Loucy (cell line): ENCODE results near the gene RNF149.
A peak's percentile ranks its signal among the peaks of the same experiment; 100 is the strongest.

Experiments
- H2AFZ ChIP-seq: fragments of 200-600 bp; sonication (generic); 2 replicates; pipeline ENCODE4 v1.6.0; 2016; ENCODE audit warnings: antibody characterized with exemption, mild to moderate bottlenecking, low read length, moderate library complexity
- H3F3A ChIP-seq: fragments of 200-600 bp; 2 replicates; pipeline ENCODE4 v1.6.0; 2016; ENCODE audit warnings: antibody characterized with exemption, low read depth, mild to moderate bottlenecking
- H3K27me3 ChIP-seq: fragments of 200-600 bp; sonication (generic); 2 replicates; pipeline ENCODE4 v1.6.1; 2014; ENCODE audit warnings: low read length, mild to moderate bottlenecking; ENCODE audit not compliant: insufficient read depth, poor library complexity, severe bottlenecking
- H3K36me3 ChIP-seq: fragments of 200-600 bp; sonication (generic); 2 replicates; pipeline ENCODE4 v1.6.1; 2016; ENCODE audit warnings: low read length; ENCODE audit not compliant: insufficient read depth
- H3K4me1 ChIP-seq: fragments of 200-600 bp; sonication (generic); 2 replicates; pipeline ENCODE4 v1.5.1; 2014; ENCODE audit warnings: low read length, mild to moderate bottlenecking; ENCODE audit not compliant: insufficient read depth, poor library complexity, severe bottlenecking
- H3K4me2 ChIP-seq: fragments of 200-600 bp; sonication (generic); 2 replicates; pipeline ENCODE4 v1.6.0; 2014; ENCODE audit warnings: antibody characterized with exemption, low read length, low read depth, mild to moderate bottlenecking; ENCODE audit not compliant: poor library complexity, severe bottlenecking
- H3K4me3 ChIP-seq: fragments of 200-600 bp; sonication (generic); 2 replicates; pipeline ENCODE4 v1.5.1; 2014; ENCODE audit warnings: low read length, mild to moderate bottlenecking, mixed read lengths; ENCODE audit not compliant: poor library complexity, severe bottlenecking
- H3K79me2 ChIP-seq: fragments of 200-600 bp; sonication (generic); 2 replicates; pipeline ENCODE4 v1.6.1; 2014; ENCODE audit warnings: low read length; ENCODE audit not compliant: insufficient read depth
- H3K9ac ChIP-seq: fragments of 200-600 bp; sonication (generic); 2 replicates; pipeline ENCODE4 v1.6.0; 2014; ENCODE audit warnings: mild to moderate bottlenecking, low read depth, low read length, moderate library complexity; ENCODE audit not compliant: poor library complexity, severe bottlenecking
- H3K9me2 ChIP-seq: fragments of 200-600 bp; sonication (generic); replicated peaks from 2 replicates; pipeline ENCODE4 v1.6.1; 2016; ENCODE audit warnings: low read depth, low read length, mixed read lengths
- H3K9me3 ChIP-seq: fragments of 200-600 bp; sonication (generic); 2 replicates; pipeline ENCODE4 v1.6.1; 2014; ENCODE audit warnings: mild to moderate bottlenecking, antibody characterized with exemption, low read length, low read depth; ENCODE audit not compliant: insufficient read depth
- H4K20me1 ChIP-seq: fragments of 200-600 bp; sonication (generic); 2 replicates; pipeline ENCODE4 v1.6.0; 2014; ENCODE audit warnings: antibody characterized with exemption, low read length, mild to moderate bottlenecking; ENCODE audit not compliant: insufficient read depth, poor library complexity, severe bottlenecking
- CTCF ChIP-seq: fragments of 200-600 bp; sonication (generic); conservative IDR thresholded peaks from 2 replicates; pipeline ENCODE4 v1.5.1; 2014; ENCODE audit warnings: mild to moderate bottlenecking, antibody characterized with exemption, low read length
- EZH2phosphoT487 ChIP-seq: fragments of 200-600 bp; IDR thresholded peaks from 2 replicates; pipeline ENCODE4 v1.6.1; 2018; ENCODE audit warnings: antibody characterized with exemption, mild to moderate bottlenecking, moderate library complexity, borderline replicate concordance

The RNF149 gene

GRCh38 chr2:101256316-101256715, 52.2 kb downstream of the RNF149 start:
- no peaks in the 10 kb centered on the region for H3K27me3 ChIP-seq
- peaks cover 4% of the 10 kb centered on the region; the same call in 1 of the 2 replicates for H3K9me3 ChIP-seq
- peak overlapping the region; percentile 93 for H3K4me2 ChIP-seq
- peaks cover 30% of the 10 kb centered on the region for H3K4me1 ChIP-seq
- H3K79me2 ChIP-seq: peaks cover 66% of the 10 kb centered on the region
- peak overlapping the region; percentile 31 for H3K9ac ChIP-seq
- H2AFZ ChIP-seq: no peak overlapping the region
- TF ChIP-seq EZH2phosphoT487: no peak
- TF ChIP-seq CTCF: no peak
- H3F3A ChIP-seq: no peaks in the 10 kb centered on the region; the same call in 1 of the 2 replicates
- peaks cover 33% of the 10 kb centered on the region for H4K20me1 ChIP-seq
- peaks cover 16% of the 10 kb centered on the region; the same call in 1 of the 2 replicates for H3K36me3 ChIP-seq
- H3K9me2 ChIP-seq: no peaks in the 10 kb centered on the region
- peak overlapping the region; percentile 59 for H3K4me3 ChIP-seq

GRCh38 chr2:101255501-101255900, 53.0 kb downstream of the RNF149 start:
- H3K9me3 ChIP-seq: peaks cover 4% of the 10 kb centered on the region; the same call in 1 of the 2 replicates
- H3K36me3 ChIP-seq: peaks cover 15% of the 10 kb centered on the region; the same call in 1 of the 2 replicates
- H3K9me2 ChIP-seq: no peaks in the 10 kb centered on the region
- peaks cover 64% of the 10 kb centered on the region for H3K79me2 ChIP-seq
- H4K20me1 ChIP-seq: peaks cover 33% of the 10 kb centered on the region
- H3K4me1 ChIP-seq: peaks cover 26% of the 10 kb centered on the region
- H2AFZ ChIP-seq: no peak overlapping the region
- no peaks in the 10 kb centered on the region for H3K27me3 ChIP-seq
- TF ChIP-seq CTCF (no peak), EZH2phosphoT487 (no peak)
- H3K4me3 ChIP-seq: peak overlapping the region; percentile 59
- H3K9ac ChIP-seq: peak overlapping the region; percentile 31
- peak overlapping the region; percentile 93 for H3K4me2 ChIP-seq
- H3F3A ChIP-seq: no peaks in the 10 kb centered on the region; the same call in 1 of the 2 replicates

- H3K9ac ChIP-seq: peak overlapping the region; percentile 89
- H3K9me2 ChIP-seq: no peaks in the 10 kb centered on the region
- peak overlapping the region; percentile 93 for H3K4me2 ChIP-seq
- H3F3A ChIP-seq: 0 out of 2 replicates have a peak, but pooled peaks cover 3% of the 10 kb centered on the region
- H3K27me3 ChIP-seq: no peaks in the 10 kb centered on the region
- peaks cover 5% of the 10 kb centered on the region; the same call in 1 of the 2 replicates for H3K36me3 ChIP-seq
- H3K4me1 ChIP-seq: peaks cover 26% of the 10 kb centered on the region
- peaks cover 1% of the 10 kb centered on the region; the same call in 1 of the 2 replicates for H3K9me3 ChIP-seq
- H4K20me1 ChIP-seq: peaks cover 33% of the 10 kb centered on the region
- no peak for TF ChIP-seq CTCF
- TF ChIP-seq EZH2phosphoT487: no peak
- H2AFZ ChIP-seq: no peak overlapping the region
- H3K4me3 ChIP-seq: peak overlapping the region; percentile 94
- peaks cover 54% of the 10 kb centered on the region for H3K79me2 ChIP-seq
Observed at GRCh38 chr2:101253703-101254450, 54.6 kb downstream of the RNF149 start.
